ENCODE measurements around the gene CBLB. TPM values are rescaled to one million over a fixed set of nuclear protein-coding genes. Genes with fewer than 3 reads are reported as not detected.
A peak's percentile ranks its signal among the peaks of the same experiment; 100 is the strongest.

CBLB gene
- total and polyA plus RNA-seq, 7 donors = 4.2 to 18.2 (median 12.1) TPM

DNA sequence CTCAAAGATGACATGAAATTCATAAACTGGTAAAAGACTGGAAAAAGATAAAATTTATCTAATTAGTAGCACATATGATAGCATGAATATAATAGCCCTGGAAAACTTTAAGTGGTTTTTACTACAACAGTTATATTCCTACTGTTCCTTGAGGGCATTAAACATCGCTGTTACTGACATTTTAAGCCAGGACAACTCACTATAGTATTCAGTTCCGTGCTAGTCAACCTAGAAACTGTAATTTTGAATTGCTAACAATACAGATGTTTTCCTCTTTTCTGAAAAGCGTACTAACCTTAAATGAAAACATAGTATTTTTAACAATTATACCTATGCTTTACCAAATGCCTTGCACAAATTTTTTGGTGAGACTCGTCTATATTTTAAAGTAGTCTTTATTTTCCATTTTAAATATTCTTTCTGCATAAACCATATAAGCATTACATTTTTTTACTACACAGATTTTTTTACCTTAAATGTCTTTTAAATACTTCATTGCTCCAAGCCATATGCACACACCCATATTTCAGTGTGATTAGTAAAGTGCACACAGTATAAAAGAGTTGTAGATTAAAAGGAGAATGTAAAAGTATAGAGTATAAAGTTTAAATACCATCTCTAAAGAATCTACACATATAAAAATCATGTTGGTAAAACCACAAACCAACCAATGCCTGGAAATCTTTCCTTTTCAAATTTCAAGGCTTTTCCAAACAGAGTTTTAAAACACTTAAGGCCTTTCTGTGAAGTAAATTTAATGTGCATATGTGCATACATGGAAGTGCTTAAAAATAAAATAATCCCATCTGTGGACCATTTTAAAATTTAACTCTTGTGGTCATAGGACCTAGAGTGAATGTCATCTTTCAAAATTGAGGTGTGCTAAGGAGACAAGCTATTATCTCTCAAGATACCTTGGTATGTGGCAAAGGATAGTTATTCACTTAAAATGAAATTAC is 20.1 kb upstream of the CBLB start:
- TF ChIP-seq, protein P1, sequence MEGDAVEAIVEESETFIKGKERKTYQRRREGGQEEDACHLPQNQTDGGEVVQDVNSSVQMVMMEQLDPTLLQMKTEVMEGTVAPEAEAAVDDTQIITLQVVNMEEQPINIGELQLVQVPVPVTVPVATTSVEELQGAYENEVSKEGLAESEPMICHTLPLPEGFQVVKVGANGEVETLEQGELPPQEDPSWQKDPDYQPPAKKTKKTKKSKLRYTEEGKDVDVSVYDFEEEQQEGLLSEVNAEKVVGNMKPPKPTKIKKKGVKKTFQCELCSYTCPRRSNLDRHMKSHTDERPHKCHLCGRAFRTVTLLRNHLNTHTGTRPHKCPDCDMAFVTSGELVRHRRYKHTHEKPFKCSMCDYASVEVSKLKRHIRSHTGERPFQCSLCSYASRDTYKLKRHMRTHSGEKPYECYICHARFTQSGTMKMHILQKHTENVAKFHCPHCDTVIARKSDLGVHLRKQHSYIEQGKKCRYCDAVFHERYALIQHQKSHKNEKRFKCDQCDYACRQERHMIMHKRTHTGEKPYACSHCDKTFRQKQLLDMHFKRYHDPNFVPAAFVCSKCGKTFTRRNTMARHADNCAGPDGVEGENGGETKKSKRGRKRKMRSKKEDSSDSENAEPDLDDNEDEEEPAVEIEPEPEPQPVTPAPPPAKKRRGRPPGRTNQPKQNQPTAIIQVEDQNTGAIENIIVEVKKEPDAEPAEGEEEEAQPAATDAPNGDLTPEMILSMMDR (IDR thresholded peaks at IDR 0.05) = no peak
- Histone ChIP-seq H3K9me3 (no peaks in the 10 kb centered on the region), H3K36me3 (ENCODE audit: insufficient read depth in 1 of 2, low read depth in 1 of 2) (no peaks in the 10 kb centered on the region), H3K27me3 (ENCODE audit: insufficient read depth in 3 of 3, low read length in 2 of 3) (no peaks in the 10 kb centered on the region), H3K4me1 (no peaks in the 10 kb centered on the region), H3K27ac (no peak overlapping the region), H3K4me3 (no peak overlapping the region)
- intact Hi-C loops (cut with DNase I) = no loop called here
- 96 to 99% (median 98%) methylated on average over 4 of the region's 4 CpGs for WGBS, 3 donors
- ATAC-seq (no peak), DNase-seq (no peak)

DNA sequence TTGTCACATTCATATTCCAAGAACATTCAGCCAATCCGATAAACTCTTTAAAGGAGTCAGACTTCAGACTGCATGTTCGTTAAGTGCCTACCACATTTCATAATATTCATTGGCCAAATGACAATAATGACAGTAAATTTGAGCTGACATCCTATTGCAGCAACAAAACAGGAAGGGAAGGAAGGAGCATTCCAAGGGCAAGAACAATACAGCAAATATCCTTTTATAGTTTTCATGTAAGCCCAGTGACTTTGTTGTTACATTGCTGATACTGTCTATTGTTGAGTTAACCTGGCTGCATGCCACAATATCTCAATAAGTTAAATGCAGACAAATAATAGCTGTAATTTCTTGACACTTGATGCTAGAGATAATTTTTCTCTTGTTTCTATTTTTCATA is 16.4 kb upstream of the CBLB start:
- DNase-seq (no peak), ATAC-seq (peak in 2 of 4 donors; percentile 37 to 56)
- H3K9me3 ChIP-seq = no peaks in the 10 kb centered on the region
- H3K4me1 ChIP-seq = no peaks in the 10 kb centered on the region
- H3K36me3 ChIP-seq (ENCODE audit: insufficient read depth in 1 of 2, low read depth in 1 of 2) = no peaks in the 10 kb centered on the region
- WGBS, 3 donors = 55 to 58% (median 57%) methylated on average over 2 of the region's 2 CpGs
- intact Hi-C loops (cut with DNase I) = no loop called here
- no peaks in the 10 kb centered on the region for H3K27me3 ChIP-seq (ENCODE audit: insufficient read depth in 3 of 3, low read length in 2 of 3)
- TF ChIP-seq, protein P1 (IDR thresholded peaks at IDR 0.05) = no peak
- H3K27ac ChIP-seq = no peak overlapping the region
- H3K4me3 ChIP-seq = no peak overlapping the region

DNA sequence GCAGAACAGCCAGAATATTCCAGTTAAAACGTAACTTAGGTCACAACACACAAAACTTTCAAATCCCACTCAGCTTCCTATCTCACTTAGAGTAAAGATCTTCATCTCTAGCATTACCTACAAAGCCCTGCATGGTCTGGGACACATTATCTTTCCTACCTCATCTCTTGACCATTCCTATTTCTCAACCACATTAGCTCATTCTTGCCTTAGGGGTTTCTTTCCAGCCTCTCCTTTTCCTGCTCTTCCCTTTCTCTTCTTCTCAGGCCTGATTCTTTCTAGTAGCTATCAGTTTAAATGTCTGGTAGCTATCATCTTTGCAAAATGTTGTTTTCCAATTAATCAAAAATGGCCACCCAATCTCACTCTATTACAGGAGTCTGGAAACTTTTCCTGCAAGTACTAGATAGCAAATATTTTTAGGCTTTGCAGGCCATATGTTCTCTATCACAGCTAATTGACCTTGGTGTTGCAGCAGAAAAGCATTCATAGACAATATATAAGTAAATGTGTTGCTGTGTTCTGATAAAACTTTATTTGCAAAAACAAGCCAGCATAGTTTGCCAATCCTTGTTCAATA is 15.1 kb upstream of the CBLB start:
- Histone ChIP-seq H3K9me3 (no peaks in the 10 kb centered on the region), H3K4me1 (no peaks in the 10 kb centered on the region), H3K27me3 (ENCODE audit: insufficient read depth in 3 of 3, low read length in 2 of 3) (no peaks in the 10 kb centered on the region), H3K4me3 (no peak overlapping the region), H3K27ac (no peak overlapping the region), H3K36me3 (ENCODE audit: insufficient read depth in 1 of 2, low read depth in 1 of 2) (no peaks in the 10 kb centered on the region)
- DNase-seq = no peak
- WGBS, 3 donors = 89 to 97% (median 92%) methylated on average over 1 of the region's 1 CpG
- TF ChIP-seq, protein P1 (IDR thresholded peaks at IDR 0.05) = no peak
- ATAC-seq = no peak
- intact Hi-C loops (cut with DNase I) = no loop called here

DNA sequence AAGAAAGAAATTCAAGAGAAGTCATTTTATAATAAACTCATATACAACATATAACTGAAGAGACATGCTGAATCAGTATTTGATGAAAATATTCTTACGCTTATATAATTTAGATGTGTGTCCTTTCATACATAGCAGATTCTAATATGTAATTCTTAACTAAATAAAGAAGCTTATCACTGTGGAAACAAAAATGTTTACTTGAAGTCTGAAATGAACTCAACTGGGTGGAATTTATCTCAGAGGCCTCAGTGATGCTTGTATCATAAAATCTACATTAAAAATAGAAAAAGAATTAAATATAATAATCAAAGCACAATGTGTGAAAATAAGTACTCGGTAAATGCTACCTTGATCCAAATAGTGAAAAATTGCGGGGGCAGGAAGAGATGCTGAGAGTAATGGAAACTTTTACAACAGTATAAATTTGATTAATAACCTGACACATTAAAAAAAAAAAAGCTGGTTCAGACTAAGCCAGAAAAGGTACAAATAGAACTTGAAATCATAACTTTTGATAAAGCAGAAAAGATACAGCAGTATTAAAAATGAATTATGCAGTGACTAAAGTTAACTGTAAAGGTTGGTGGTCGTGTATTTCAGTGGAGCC is 12.0 kb upstream of the CBLB start:
- no peaks in the 10 kb centered on the region for H3K9me3 ChIP-seq
- TF ChIP-seq, protein P1 (IDR thresholded peaks at IDR 0.05) = no peak
- 85 to 87% (median 86%) methylated on average over 4 of the region's 4 CpGs for WGBS, 3 donors
- H3K27ac ChIP-seq = no peak overlapping the region
- H3K4me3 ChIP-seq = no peak overlapping the region
- DNase-seq = no peak
- H3K4me1 ChIP-seq = no peaks in the 10 kb centered on the region
- no peak for ATAC-seq
- intact Hi-C loops (cut with DNase I) = no loop called here
- no peaks in the 10 kb centered on the region for H3K36me3 ChIP-seq (ENCODE audit: insufficient read depth in 1 of 2, low read depth in 1 of 2)
- H3K27me3 ChIP-seq (ENCODE audit: insufficient read depth in 3 of 3, low read length in 2 of 3) = no peaks in the 10 kb centered on the region

Measured in psoas muscle (tissue), 8 donors.